GM04503 (cell line): ENCODE data around the gene PRDM10.
A peak's percentile ranks its signal among the peaks of the same experiment; 100 is the strongest.

ENCODE experiments used
- DNase-seq: peaks from one replicate; pipeline ENCODE4 v3.0.0-alpha.2; 2012; ENCODE audit warnings: low read depth

Gene PRDM10

GRCh38 chr11:130006929-130007328 is 4.3 kb upstream of the PRDM10 start:
- no peak for DNase-seq

- DNase-seq, result no peak
Observed at GRCh38 chr11:130003717-130004001, 1.0 kb upstream of the PRDM10 start.

GRCh38 chr11:130002846-130003716 is 446 bp upstream of the PRDM10 start:
- DNase-seq, result peak; percentile 99

GRCh38 chr11:130001461-130002351 is 929 bp downstream of the PRDM10 start:
- DNase-seq, result no peak

GRCh38 chr11:130000552-130001176 is 2.0 kb downstream of the PRDM10 start:
- no peak for DNase-seq

- DNase-seq, result no peak
Observed at GRCh38 chr11:129999407-129999806, 3.2 kb downstream of the PRDM10 start.

GRCh38 chr11:129998905-129999304 is 3.7 kb downstream of the PRDM10 start:
- DNase-seq, result no peak

GRCh38 chr11:129998107-129998506 is 4.5 kb downstream of the PRDM10 start:
- no peak for DNase-seq

GRCh38 chr11:129997513-129997912 is 5.1 kb downstream of the PRDM10 start:
- no peak for DNase-seq

GRCh38 chr11:129996113-129996870 is 6.3 kb downstream of the PRDM10 start:
- DNase-seq, result no peak

- no peak for DNase-seq
Observed at GRCh38 chr11:129995163-129995562, 7.5 kb downstream of the PRDM10 start.

- no peak for DNase-seq
Observed at GRCh38 chr11:129992161-129992944, 10.3 kb downstream of the PRDM10 start.

GRCh38 chr11:129989149-129989813 is 13.4 kb downstream of the PRDM10 start:
- DNase-seq, result no peak

- DNase-seq, result no peak
Observed at GRCh38 chr11:129987950-129988349, 14.7 kb downstream of the PRDM10 start.

GRCh38 chr11:129985823-129986222 is 16.8 kb downstream of the PRDM10 start:
- DNase-seq, result no peak

GRCh38 chr11:129980086-129980485 is 22.5 kb downstream of the PRDM10 start:
- no peak for DNase-seq

GRCh38 chr11:129979046-129979605 is 23.5 kb downstream of the PRDM10 start:
- DNase-seq, result no peak

- no peak for DNase-seq
Observed at GRCh38 chr11:129978447-129978846, 24.2 kb downstream of the PRDM10 start.

- DNase-seq, result no peak
Observed at GRCh38 chr11:129976328-129976727, 26.3 kb downstream of the PRDM10 start.

GRCh38 chr11:129975543-129975942 is 27.1 kb downstream of the PRDM10 start:
- no peak for DNase-seq
